Ishikawa (cell line): ENCODE results near the gene MVP.

Source experiments
- CEBPB ChIP-seq: IDR thresholded peaks from 2 replicates; pipeline ENCODE4 v1.6.1; 2012
- CREB1 ChIP-seq: IDR thresholded peaks from 2 replicates; pipeline ENCODE4 v1.6.1; 2012; ENCODE audit warnings: low read depth
- EGR1 ChIP-seq: IDR thresholded peaks from 2 replicates; pipeline ENCODE4 v1.6.1; 2012
- EP300 ChIP-seq: IDR thresholded peaks from 2 replicates; pipeline ENCODE4 v1.6.1; 2012; ENCODE audit warnings: borderline replicate concordance
- FOXM1 ChIP-seq: IDR thresholded peaks from 2 replicates; pipeline ENCODE4 v1.6.1; 2012; ENCODE audit warnings: low read depth, borderline replicate concordance
- MAX ChIP-seq: IDR thresholded peaks from 2 replicates; pipeline ENCODE4 v1.6.1; 2012
- NFIC ChIP-seq: IDR thresholded peaks from 2 replicates; pipeline ENCODE4 v1.6.1; 2012
- RAD21 ChIP-seq: IDR thresholded peaks from 2 replicates; pipeline ENCODE4 v1.6.1; 2012; ENCODE audit warnings: low read depth
- TAF1 ChIP-seq: IDR thresholded peaks from 2 replicates; pipeline ENCODE4 v1.6.1; 2012; ENCODE audit warnings: low read depth, mild to moderate bottlenecking
- TCF12 ChIP-seq: IDR thresholded peaks from 2 replicates; pipeline ENCODE4 v1.6.1; 2012; ENCODE audit warnings: low read depth
- TEAD4 ChIP-seq: IDR thresholded peaks from 2 replicates; pipeline ENCODE4 v1.6.1; 2012
- USF1 ChIP-seq: IDR thresholded peaks from 2 replicates; pipeline ENCODE4 v1.6.1; 2012
- YY1 ChIP-seq: IDR thresholded peaks from 2 replicates; pipeline ENCODE4 v1.6.1; 2012; ENCODE audit warnings: low read depth
- ZBTB7A ChIP-seq: IDR thresholded peaks from 2 replicates; pipeline ENCODE4 v1.6.1; 2012; ENCODE audit warnings: low read depth
- TF ChIP-seq, protein P1 (sequence below): IDR thresholded peaks from 2 replicates; pipeline ENCODE4 v1.6.1; 2012; ENCODE audit warnings: low read depth, mild to moderate bottlenecking

The MVP gene

DNA sequence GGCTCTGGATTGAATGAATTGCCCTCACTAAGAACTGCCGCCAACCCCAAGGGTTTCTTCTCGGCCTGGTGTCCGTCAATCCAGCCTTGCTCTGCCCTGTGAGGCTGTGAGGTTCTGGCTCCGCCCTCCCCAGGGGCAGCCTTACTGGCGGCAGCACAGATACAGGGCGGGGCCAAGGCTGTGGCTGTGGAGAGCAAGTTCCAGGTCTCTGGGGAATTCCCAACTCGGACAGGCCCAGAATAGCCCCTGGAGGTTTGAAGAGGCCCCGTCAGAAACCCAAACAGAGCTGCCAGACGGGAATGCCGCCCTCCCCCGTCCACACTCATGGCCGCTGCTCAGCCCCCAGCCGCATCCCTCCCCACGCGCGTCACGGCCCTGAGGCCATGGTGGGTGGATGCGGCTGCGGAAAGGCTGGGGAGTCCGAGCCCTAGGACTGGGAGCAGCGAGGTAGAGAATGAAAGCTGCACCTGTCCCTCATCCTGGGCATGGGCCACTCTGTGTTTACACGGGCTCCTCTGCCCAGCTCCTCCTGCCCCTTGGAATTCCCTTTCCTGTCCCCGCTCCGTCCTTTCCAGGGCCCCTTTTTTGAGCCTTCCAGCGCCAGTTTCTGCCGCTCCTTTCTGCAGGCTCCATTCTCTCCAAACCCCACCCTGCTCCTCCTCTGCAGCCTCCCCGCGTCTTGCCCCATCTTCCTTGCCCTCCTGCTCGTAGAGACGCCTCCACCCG is 8.9 kb upstream of the MVP start:
- no peak for TF ChIP-seq FOXM1
- no peak for TF ChIP-seq USF1
- TF ChIP-seq, protein P1, sequence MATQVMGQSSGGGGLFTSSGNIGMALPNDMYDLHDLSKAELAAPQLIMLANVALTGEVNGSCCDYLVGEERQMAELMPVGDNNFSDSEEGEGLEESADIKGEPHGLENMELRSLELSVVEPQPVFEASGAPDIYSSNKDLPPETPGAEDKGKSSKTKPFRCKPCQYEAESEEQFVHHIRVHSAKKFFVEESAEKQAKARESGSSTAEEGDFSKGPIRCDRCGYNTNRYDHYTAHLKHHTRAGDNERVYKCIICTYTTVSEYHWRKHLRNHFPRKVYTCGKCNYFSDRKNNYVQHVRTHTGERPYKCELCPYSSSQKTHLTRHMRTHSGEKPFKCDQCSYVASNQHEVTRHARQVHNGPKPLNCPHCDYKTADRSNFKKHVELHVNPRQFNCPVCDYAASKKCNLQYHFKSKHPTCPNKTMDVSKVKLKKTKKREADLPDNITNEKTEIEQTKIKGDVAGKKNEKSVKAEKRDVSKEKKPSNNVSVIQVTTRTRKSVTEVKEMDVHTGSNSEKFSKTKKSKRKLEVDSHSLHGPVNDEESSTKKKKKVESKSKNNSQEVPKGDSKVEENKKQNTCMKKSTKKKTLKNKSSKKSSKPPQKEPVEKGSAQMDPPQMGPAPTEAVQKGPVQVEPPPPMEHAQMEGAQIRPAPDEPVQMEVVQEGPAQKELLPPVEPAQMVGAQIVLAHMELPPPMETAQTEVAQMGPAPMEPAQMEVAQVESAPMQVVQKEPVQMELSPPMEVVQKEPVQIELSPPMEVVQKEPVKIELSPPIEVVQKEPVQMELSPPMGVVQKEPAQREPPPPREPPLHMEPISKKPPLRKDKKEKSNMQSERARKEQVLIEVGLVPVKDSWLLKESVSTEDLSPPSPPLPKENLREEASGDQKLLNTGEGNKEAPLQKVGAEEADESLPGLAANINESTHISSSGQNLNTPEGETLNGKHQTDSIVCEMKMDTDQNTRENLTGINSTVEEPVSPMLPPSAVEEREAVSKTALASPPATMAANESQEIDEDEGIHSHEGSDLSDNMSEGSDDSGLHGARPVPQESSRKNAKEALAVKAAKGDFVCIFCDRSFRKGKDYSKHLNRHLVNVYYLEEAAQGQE: no peak
- TF ChIP-seq ZBTB7A: 0 out of 2 replicates have a peak, but pooled peaks have one; percentile 3
- TF ChIP-seq YY1: peak; percentile 37

- peak; percentile 48; the same call in 1 of the 2 replicates for TF ChIP-seq ZBTB7A
- TF ChIP-seq, protein P1: no peak
Measured at GRCh38 chr16:29811896-29812665, 8.2 kb upstream of the MVP start, which contains the start of gene PRRT2. Gene PRRT2, plus strand, starts transcription at chr16:29812193. Its CDS starts 862 bp downstream, at chr16:29813055.

DNA sequence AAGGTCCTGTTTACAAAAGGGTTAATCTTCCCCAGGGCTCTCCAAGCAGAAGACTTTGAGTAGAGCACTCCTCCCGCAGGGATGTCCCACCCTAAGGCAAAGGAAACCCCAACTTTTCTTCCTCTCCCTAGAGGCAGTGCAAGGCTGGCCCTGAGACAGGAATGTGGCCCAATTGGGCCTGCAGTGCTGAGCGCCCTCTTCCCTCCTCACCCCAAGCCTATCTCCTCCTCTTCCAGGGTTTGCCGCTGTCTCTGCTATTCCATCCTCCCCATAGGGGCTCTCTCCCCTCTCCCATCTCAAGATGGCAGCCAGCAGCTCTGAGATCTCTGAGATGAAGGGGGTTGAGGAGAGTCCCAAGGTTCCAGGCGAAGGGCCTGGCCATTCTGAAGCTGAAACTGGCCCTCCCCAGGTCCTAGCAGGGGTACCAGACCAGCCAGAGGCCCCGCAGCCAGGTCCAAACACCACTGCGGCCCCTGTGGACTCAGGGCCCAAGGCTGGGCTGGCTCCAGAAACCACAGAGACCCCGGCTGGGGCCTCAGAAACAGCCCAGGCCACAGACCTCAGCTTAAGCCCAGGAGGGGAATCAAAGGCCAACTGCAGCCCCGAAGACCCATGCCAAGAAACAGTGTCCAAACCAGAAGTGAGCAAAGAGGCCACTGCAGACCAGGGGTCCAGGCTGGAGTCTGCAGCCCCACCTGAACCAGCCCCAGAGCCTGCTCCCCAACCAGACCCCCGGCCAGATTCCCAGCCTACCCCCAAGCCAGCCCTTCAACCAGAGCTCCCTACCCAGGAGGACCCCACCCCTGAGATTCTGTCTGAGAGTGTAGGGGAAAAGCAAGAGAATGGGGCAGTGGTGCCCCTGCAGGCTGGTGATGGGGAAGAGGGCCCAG is 7.3 kb upstream of the MVP start:
- TF ChIP-seq CEBPB: no peak
- TF ChIP-seq EP300: no peak
- TF ChIP-seq TAF1: no peak
- no peak for TF ChIP-seq CREB1
- TF ChIP-seq YY1: no peak
- TF ChIP-seq NFIC: no peak
- no peak for TF ChIP-seq FOXM1
- no peak for TF ChIP-seq RAD21
- no peak for TF ChIP-seq EGR1
- TF ChIP-seq, protein P1: no peak
- TF ChIP-seq TCF12: no peak
- TF ChIP-seq TEAD4: no peak
- TF ChIP-seq USF1: no peak
- TF ChIP-seq ZBTB7A: no peak
- no peak for TF ChIP-seq MAX

DNA sequence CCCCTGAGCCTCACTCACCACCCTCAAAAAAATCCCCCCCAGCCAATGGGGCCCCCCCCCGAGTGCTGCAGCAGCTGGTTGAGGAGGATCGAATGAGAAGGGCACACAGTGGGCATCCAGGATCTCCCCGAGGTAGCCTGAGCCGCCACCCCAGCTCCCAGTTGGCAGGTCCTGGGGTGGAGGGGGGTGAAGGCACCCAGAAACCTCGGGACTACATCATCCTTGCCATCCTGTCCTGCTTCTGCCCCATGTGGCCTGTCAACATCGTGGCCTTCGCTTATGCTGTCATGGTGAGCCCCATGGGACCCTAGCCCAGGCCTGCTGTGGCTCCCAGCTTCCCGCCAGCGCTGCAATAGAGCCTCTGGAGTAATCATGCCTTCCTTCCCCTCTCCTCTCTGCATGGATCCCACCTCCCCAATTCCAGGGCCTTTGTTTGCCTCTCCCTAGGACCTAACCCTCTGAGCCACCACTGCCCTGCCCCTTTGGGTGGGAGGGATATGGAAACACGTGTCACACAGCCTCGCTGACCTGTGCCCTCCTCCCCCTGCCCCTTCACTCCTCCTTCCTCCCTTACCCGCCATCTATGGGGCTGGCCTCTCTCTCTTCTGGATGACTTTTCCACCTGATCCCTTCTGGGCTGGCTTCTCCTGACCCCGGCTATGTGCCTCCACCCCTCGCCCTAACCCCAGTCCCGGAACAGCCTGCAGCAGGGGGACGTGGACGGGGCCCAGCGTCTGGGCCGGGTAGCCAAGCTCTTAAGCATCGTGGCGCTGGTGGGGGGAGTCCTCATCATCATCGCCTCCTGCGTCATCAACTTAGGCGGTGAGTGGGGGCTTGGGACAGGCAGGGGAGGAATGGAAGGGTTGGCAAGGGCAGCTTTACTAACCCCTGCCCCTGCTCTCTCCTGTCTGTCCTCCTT is 6.4 kb upstream of the MVP start:
- TF ChIP-seq USF1: no peak
- TF ChIP-seq, protein P1: no peak
- TF ChIP-seq TAF1: no peak
- TF ChIP-seq RAD21: no peak
- TF ChIP-seq YY1: no peak
- no peak for TF ChIP-seq TCF12
- no peak for TF ChIP-seq CEBPB
- no peak for TF ChIP-seq FOXM1
- no peak for TF ChIP-seq MAX
- no peak for TF ChIP-seq CREB1
- no peak for TF ChIP-seq TEAD4
- TF ChIP-seq EGR1: no peak
- TF ChIP-seq ZBTB7A: no peak
- TF ChIP-seq NFIC: no peak
- no peak for TF ChIP-seq EP300
